Measurements from ENCODE around the gene RAB11FIP3.
"Not testable (repeated sequence)": the region's sequence is repeated elsewhere in the genome, so short reads cannot be mapped to it uniquely, and the experiment has no call there.

Gene RAB11FIP3

GRCh38 chr16:425082-425718 is at the start of gene RAB11FIP3:
Gene RAB11FIP3, plus strand, starts transcription at chr16:425649. Its CDS starts 358 bp downstream, at chr16:426007.
- peak; percentile 67 to 71 for DNase-seq (ENCODE audit: low read depth in 2 of 2)

DNA sequence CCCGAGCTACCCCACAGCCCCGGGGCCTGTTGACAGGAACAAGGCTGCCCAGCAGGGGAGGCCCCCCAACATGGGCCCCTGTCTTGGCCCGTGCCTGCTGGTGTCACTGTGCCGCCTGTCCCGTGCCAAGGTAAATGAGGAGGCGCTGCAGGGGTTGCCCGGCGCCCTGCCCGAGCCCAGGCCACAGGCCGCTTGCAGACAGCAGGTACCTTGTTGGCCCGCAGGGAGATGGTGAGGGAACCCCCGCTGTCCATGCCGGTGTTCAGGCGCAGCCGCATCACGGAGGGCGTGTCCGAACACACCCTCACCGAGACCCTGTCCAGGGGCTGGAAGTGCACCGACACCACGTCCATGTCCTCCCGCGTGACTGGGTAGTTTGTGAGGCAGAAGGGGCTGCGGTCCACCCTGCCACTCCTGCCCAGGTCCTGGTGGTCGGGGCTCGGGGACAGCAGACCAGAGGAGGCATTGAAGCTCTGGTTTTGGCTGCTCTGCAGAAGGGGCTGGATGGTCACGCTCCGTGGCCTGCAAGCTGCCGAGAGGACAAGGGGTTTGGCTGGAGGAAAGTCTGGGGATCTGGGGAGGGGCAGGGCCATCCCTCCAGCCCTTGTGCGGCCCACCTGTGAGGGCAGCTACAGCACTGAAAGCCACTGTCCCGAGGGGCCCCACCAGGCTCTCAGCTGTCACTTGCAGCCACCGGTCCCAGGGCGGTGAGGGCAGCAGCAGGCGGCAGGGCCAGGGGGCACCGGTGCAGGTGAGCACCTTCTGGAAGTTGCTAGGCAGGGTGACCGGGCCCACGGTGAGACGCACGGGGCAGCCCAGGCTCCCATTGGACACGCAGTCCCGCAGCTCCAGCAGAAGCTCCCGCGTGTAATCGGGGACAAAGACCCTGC is 49.3 kb upstream of the RAB11FIP3 start:
- no peak for DNase-seq (ENCODE audit: low read depth in 2 of 2)

GRCh38 chr16:376817-377418 is 48.5 kb upstream of the RAB11FIP3 start:
- DNase-seq (ENCODE audit: low read depth in 2 of 2), result no peak

- DNase-seq (ENCODE audit: low read depth in 2 of 2), result no peak
Measured at GRCh38 chr16:377419-377951, 48.0 kb upstream of the RAB11FIP3 start.

DNA sequence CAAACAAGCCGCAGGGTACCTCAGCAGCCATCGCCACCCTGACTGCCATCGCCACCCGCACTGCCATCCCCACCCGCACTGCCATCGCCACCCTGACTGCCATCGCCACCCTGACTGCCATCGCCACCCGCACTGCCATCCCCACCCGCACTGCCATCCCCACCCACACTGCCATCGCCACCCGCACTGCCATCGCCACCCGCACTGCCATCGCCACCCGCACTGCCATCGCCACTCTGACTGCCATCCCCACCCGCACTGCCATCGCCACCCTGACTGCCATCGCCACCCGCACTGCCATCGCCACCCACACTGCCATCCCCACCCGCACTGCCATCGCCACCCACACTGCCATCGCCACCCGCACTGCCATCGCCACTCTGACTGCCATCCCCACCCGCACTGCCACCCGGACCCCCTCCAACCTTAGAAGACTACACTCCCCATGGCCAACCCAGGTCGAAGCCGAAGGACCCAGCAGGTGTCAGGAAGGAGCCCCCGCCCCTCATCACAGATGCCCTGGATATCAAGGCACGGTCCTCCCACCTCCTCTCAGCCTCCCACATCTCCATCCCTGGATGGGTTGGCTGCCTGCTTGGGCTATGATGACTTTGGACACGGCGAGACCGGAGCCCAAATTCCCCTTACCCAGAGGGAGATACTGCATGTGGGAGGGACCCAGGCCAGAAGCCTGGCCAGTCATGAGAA is 47.2 kb upstream of the RAB11FIP3 start:
- DNase-seq (ENCODE audit: low read depth in 2 of 2), result not testable (repeated sequence)

GRCh38 chr16:378821-379182 is 46.6 kb upstream of the RAB11FIP3 start:
- no peak for DNase-seq (ENCODE audit: low read depth in 2 of 2)

- DNase-seq (ENCODE audit: low read depth in 2 of 2), result no peak
Measured at GRCh38 chr16:379183-379960, 46.1 kb upstream of the RAB11FIP3 start.

DNA sequence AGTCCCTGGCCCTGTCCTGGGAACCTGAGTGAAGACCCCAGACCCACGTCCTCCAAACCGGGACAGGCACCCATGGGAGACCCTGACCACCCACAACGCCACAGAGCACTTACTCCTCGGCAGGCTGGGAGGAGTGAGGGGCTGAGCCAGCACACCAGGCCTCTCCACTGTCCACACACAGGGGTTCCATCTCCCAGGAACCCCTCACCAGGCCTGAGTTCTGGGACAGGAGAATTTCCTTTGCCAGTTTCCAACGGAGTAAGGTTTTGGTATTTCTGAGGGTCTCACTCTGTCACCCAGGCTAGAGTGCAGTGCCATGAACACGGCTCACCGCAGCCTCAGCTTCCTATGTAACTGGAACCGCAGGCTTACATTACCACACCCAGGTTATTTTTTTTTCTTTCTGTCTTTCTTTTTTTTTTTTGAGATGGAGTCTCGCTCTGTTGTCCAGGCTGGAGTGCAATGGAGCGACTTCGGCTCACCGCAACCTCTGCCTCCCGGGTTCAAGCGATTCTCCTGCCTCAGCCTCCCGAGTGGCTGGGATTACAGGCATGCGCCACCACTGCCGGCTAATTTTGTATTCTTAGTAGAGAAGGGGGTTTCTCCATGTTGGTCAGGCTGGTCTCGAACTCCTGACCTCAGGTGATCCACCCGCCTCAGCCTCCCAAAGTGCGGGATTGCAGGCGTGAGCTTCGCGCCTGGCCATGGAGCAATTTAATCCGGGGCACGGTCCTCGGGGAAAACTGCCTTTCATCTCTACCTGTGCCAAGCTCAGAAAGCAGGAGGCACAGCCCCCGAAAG is 45.3 kb upstream of the RAB11FIP3 start:
- DNase-seq (ENCODE audit: low read depth in 2 of 2), result no peak

DNA sequence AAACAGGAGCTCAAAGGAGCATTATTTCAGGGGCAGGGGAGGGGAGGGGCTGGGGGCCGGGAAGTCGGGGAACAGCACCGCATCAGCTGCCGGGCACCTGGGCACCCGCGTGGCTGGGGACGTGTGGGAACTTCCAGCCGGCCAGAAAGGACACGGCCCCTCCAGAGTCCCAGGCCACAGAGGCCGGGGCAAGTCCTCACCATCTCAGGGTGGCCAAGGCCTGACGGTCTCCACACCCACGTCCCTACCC is 44.8 kb upstream of the RAB11FIP3 start:
- DNase-seq (ENCODE audit: low read depth in 2 of 2), result no peak

GRCh38 chr16:381012-381788 is 44.2 kb upstream of the RAB11FIP3 start:
- DNase-seq (ENCODE audit: low read depth in 2 of 2), result no peak

GRCh38 chr16:381789-382717 is 43.4 kb upstream of the RAB11FIP3 start, which contains the start of gene PGAP6:
Gene PGAP6, minus strand, starts transcription at chr16:381978. Its CDS starts 157 bp downstream, at chr16:381821.
- DNase-seq (ENCODE audit: low read depth in 2 of 2), result peak in 1 of 2 donors; percentile 32

GRCh38 chr16:383326-384051 is 42.0 kb upstream of the RAB11FIP3 start:
- DNase-seq (ENCODE audit: low read depth in 2 of 2), result no peak

DNA sequence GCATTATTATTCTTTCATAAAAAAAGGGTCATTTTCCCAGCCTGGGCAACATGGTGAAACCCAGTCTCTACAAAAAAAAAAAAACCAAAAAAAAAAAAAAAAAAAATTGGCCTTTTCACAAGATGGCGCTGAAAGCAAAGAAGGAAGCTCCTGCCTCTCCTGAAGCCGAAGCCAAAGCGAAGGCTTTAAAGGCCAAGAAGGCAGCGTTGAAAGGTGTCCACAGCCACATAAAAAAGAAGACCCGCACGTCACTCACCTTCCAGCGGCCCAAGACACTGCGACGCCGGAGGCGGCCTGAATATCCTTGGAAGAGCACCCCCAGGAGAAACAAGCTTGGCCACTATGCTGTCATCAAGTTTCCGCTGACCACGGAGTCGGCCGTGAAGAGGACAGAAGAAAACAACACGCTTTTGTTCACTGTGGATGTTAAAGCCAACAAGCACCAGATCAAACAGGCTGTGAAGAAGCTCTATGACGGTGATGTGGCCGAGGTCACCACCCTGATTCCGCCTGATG is 38.8 kb upstream of the RAB11FIP3 start:
- no peak for DNase-seq (ENCODE audit: low read depth in 2 of 2)

DNA sequence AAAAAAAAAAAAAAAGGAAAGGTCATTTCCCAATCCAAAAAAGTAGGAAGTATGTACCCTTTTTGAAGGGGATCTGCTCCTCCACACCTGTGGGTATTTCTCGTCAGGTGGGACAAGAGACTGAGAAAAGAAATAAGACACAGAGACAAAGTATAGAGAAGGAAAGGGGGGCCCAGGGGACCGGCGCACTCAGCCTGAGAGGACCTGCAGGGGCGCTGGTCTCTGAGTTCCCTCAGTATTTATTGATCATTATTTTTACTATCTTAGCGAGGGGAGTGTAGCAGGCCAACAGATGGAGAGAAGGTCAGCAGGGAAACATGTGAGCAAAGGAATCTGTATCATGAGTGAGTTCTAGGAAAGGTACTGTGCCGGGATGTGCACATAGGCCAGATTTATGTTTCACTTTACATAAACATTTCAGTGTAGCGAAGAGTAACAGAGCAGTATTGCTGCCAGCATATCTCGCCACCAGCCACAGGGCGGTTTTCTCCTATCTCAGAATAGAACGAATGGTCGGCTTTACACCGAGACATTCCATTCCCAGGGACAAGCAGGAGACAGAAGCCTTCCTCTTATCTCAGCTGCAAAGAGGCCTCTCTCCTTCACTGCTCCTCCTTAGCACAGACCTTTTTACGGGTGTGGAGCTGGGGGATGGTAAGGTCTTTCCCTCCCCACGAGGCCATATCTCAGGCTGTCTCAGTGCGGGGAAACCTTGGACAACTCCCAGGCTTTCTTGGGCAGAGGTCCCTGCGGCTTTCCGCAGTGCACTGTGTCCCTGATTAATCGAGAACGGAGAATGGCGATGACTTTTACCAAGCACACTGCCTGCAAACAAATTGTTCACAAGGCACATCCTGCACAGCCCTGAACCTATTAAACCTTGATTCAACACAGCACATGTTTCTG is 37.4 kb upstream of the RAB11FIP3 start:
- not testable (repeated sequence) for DNase-seq (ENCODE audit: low read depth in 2 of 2)

DNA sequence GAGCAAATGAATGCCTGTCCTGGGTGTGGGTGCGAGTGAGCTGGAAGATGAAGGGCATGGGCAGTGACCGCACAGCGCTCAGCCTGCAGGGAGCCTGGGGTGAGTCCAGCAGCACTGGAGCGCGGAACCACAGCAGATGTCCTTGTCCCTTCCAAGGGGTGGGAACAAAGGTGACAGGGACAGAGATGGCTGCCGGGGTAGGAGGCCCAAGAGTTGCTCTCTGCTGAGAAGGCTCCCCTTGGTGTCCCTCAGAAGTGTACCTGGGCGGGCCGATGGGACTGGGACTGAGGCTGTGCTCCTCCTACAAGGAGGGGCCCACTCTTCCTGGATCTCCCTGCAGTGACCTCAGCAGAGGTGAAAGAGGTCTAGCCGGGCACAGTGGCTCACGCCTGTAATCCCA is 36.1 kb upstream of the RAB11FIP3 start:
- DNase-seq (ENCODE audit: low read depth in 2 of 2), result no peak

GRCh38 chr16:391885-392335 is 33.5 kb upstream of the RAB11FIP3 start:
- peak; percentile 54 to 81 for DNase-seq (ENCODE audit: low read depth in 2 of 2)
